Astrocyte of the cerebellum (primary cell): ENCODE results near the gene SPATA13.

Source experiments
- DNase-seq: peaks from one replicate; pipeline ENCODE4 v3.0.0-alpha.2; 2011; ENCODE audit warnings: low read depth
- H3K4me3 ChIP-seq: 2 replicates; pipeline ENCODE4 v1.5.1; 2011; ENCODE audit warnings: mild to moderate bottlenecking, low read depth, low read length, moderate library complexity
- CTCF ChIP-seq: IDR thresholded peaks from 2 replicates; pipeline ENCODE4 v1.5.1; 2012; ENCODE audit warnings: low read length, low read depth, moderate library complexity, mild to moderate bottlenecking; ENCODE audit errors: missing control alignments
- in situ Hi-C: cut with HindIII; loops from 2 replicates; pipeline ENCODE4 v1.10.0; 2017; ENCODE audit warnings: low sequenced_read_pairs

The SPATA13 gene

GRCh38 chr13:24152292-24153214, 8.0 kb upstream of the SPATA13 start:
- no peak for TF ChIP-seq CTCF
- DNase-seq, result no peak
- H3K4me3 ChIP-seq, result no peak overlapping the region
- in situ Hi-C loops, result no loop called here

GRCh38 chr13:24153347-24153746, 7.2 kb upstream of the SPATA13 start:
- no peak for DNase-seq
- TF ChIP-seq CTCF, result no peak
- no peak overlapping the region for H3K4me3 ChIP-seq
- in situ Hi-C loops, result no loop called here

DNA sequence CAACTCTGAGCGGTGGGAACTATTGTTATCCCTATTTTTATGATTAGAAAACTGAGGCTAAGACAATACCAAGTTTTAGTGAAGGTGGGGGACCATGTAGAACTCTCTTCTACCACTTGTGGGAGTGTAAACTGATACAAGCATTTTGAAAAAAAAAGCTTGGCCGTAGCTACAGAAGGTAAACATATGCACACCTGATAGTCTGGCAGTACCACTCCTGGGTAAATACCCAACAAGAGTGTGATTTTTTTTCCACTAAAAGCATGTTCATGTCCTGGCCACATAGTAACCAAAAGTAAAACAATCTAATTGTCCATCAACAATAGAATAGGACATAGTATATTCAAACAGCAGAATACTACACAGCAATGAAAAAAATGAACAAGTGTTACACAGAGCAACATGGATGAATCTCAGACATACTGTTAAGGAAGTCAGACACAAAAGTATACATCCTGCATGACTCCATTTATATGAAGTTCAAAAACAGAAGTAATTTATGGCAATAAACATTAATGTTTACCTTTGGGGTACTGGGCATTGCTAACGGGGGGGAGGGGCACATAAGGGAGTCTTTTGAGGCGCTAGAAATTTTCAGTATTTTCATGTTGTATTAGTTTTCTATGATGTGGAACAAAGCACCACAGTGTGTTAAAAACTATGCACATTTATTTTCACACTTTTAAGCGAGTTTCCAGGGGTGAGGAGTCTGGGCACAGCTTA, 6.4 kb upstream of the SPATA13 start:
- in situ Hi-C loops, result no loop called here
- TF ChIP-seq CTCF, result no peak
- DNase-seq, result no peak
- no peak overlapping the region for H3K4me3 ChIP-seq

GRCh38 chr13:24159357-24159756, 1.2 kb upstream of the SPATA13 start:
- in situ Hi-C loops, result no loop called here
- H3K4me3 ChIP-seq, result no peak overlapping the region
- no peak for TF ChIP-seq CTCF

GRCh38 chr13:24161010-24161775, 673 bp downstream of the SPATA13 start:
- no peak for TF ChIP-seq CTCF
- DNase-seq, result no peak
- in situ Hi-C loops, result no loop called here
- peak overlapping the region; percentile 75 for H3K4me3 ChIP-seq

More at GRCh38 chr13:24159357-24159756, 1.2 kb upstream of the SPATA13 start:
- DNase-seq, result no peak

DNA sequence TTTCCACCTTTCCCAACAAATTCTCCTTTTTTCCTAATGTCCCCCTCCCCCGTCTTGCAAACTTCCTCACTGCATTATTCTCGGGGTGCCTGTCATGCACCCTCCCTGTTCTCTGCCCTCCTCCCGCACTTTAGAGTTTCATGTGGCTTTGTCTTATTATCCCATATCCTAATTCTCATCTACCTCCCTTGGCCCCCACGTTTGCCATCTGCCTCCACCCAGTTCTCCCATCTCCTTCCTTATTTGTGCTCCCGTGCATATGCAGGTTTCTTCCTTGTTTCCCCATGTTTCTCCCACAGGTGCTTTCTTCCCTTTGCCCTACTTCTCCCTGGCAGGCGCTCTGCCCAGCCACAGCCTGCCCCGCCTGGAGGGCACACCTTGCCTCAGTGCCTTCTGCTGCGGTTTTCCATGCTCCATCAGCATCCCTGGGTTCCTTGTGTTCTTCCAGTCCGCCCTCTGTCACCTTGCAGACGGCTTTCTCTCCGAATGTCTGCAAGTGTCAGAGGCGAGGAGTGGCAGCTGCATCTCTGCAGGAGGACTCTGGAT, 1.5 kb downstream of the SPATA13 start:
- in situ Hi-C loops, result no loop called here
- DNase-seq, result no peak
- H3K4me3 ChIP-seq, result peak overlapping the region; percentile 75
- no peak for TF ChIP-seq CTCF
